WTC11 (cell line): ENCODE data around the gene PIP4K2A.

Source experiments
- AFF4 ChIP-seq: sonication (generic); formaldehyde crosslinking; IDR thresholded peaks from 2 replicates; pipeline ENCODE4 v1.8.1; 2023; ENCODE audit warnings: mild to moderate bottlenecking, missing genetic modification reagents, borderline replicate concordance
- CTCF ChIP-seq: fragments of 200-600 bp; IDR thresholded peaks from 2 replicates; pipeline ENCODE4 v1.8.0; 2022; ENCODE audit warnings: antibody characterized with exemption
- MAX ChIP-seq: sonication (generic); formaldehyde crosslinking; IDR thresholded peaks from 2 replicates; pipeline ENCODE4 v1.8.0; 2022; ENCODE audit warnings: mild to moderate bottlenecking, missing genetic modification reagents
- STAT6 ChIP-seq: sonication (generic); formaldehyde crosslinking; conservative IDR thresholded peaks from 2 replicates; pipeline ENCODE4 v1.8.1; 2023; ENCODE audit warnings: mild to moderate bottlenecking, low read depth, missing genetic modification reagents, moderate library complexity
- ZNF121 ChIP-seq: sonication (generic); formaldehyde crosslinking; IDR thresholded peaks from 2 replicates; pipeline ENCODE4 v1.8.0; 2023; ENCODE audit warnings: missing genetic modification reagents
- ZNF232 ChIP-seq: sonication (generic); formaldehyde crosslinking; IDR thresholded peaks from 2 replicates; pipeline ENCODE4 v1.8.0; 2022; ENCODE audit warnings: mild to moderate bottlenecking, missing genetic modification reagents
- ZNF425 ChIP-seq: fragments of 250-450 bp; sonication (Bioruptor Pico); conservative IDR thresholded peaks from 2 replicates; pipeline ENCODE4 v1.9.0; 2021; ENCODE audit warnings: mild to moderate bottlenecking

GRCh38 chr10:22697101-22697500, 17.3 kb downstream of the PIP4K2A start:
- TF ChIP-seq CTCF, result no peak
- no peak for TF ChIP-seq ZNF121 (CRISPR knock-in tag)
- no peak for TF ChIP-seq ZNF232 (CRISPR knock-in tag)
- no peak for TF ChIP-seq MAX (CRISPR knock-in tag)
- no peak for TF ChIP-seq AFF4 (CRISPR knock-in tag)
- TF ChIP-seq STAT6 (CRISPR knock-in tag), result no peak
- no peak for TF ChIP-seq ZNF425
